Endodermal cell (in vitro differentiated cells): ENCODE results near the gene CDK1. TPM values are rescaled to one million over a fixed set of nuclear protein-coding genes. Genes with fewer than 3 reads are reported as not detected.

Experiments
- DNase-seq: peaks from one replicate; pipeline ENCODE4 v3.0.0-alpha.2; 2017
- H3K27ac ChIP-seq: 2 replicates; pipeline ENCODE4 v1.5.1; 2013; ENCODE audit warnings: mild to moderate bottlenecking, low read depth, low read length, moderate library complexity
- H3K27me3 ChIP-seq: 2 replicates; pipeline ENCODE4 v1.6.1; 2013; ENCODE audit warnings: mild to moderate bottlenecking, low read length, moderate library complexity; ENCODE audit not compliant: insufficient read depth, control insufficient read depth, poor library complexity, severe bottlenecking
- H3K36me3 ChIP-seq: 2 replicates; pipeline ENCODE4 v1.7.0; 2013; ENCODE audit warnings: mild to moderate bottlenecking, low read length, moderate library complexity; ENCODE audit not compliant: control insufficient read depth, insufficient read depth
- H3K4me1 ChIP-seq: one replicate; pipeline ENCODE4 v1.7.0; 2013; ENCODE audit warnings: low read length; ENCODE audit not compliant: control insufficient read depth, insufficient read depth
- H3K4me3 ChIP-seq: 2 replicates; pipeline ENCODE4 v1.5.1; 2013; ENCODE audit warnings: mild to moderate bottlenecking, low read length, moderate library complexity
- H3K9ac ChIP-seq: 2 replicates; pipeline ENCODE4 v1.6.1; 2013; ENCODE audit warnings: mild to moderate bottlenecking, low read length, moderate library complexity; ENCODE audit not compliant: poor library complexity, severe bottlenecking; ENCODE audit errors: extremely low read depth
- H3K9me3 ChIP-seq: 2 replicates; pipeline ENCODE4 v1.6.1; 2013; ENCODE audit warnings: mild to moderate bottlenecking, low read length, moderate library complexity; ENCODE audit not compliant: control insufficient read depth
- H3K27ac Mint-ChIP-seq: 2 replicates; pipeline ENCODE4 v1.8.0; 2020; ENCODE audit warnings: mixed read lengths
- H3K27me3 Mint-ChIP-seq: 2 replicates; pipeline ENCODE4 v1.8.0; 2021; ENCODE audit warnings: mild to moderate bottlenecking, mixed read lengths; ENCODE audit not compliant: insufficient read depth
- H3K36me3 Mint-ChIP-seq: 2 replicates; pipeline ENCODE4 v1.8.0; 2020; ENCODE audit warnings: low read depth, mixed read lengths
- H3K4me1 Mint-ChIP-seq: 2 replicates; pipeline ENCODE4 v1.8.0; 2020; ENCODE audit warnings: mixed read lengths
- H3K4me3 Mint-ChIP-seq: 2 replicates; pipeline ENCODE4 v1.8.0; 2020; ENCODE audit warnings: mild to moderate bottlenecking, moderate library complexity, mixed read lengths
- H3K9me3 Mint-ChIP-seq: 2 replicates; pipeline ENCODE4 v1.8.0; 2020; ENCODE audit warnings: mild to moderate bottlenecking, mixed read lengths
- CTCF ChIP-seq: fragments of 200-600 bp; sonication (generic); conservative IDR thresholded peaks from 2 replicates; pipeline ENCODE4 v1.5.0; 2021; ENCODE audit warnings: antibody characterized with exemption, mild to moderate bottlenecking
- WGBS, 2 experiments: methylation state at CpG; one replicate each; pipeline versions ENCODE4 v1.1.5 to v1.1.7; 2013; ENCODE audit warnings: missing lambda C conversion rate in 2 of 2, mixed read lengths in 1 of 2; ENCODE audit not compliant: insufficient coverage in 1 of 2, insufficient read length in 1 of 2; 5-methylcytosine and 5-hydroxymethylcytosine counted together
- total RNA-seq, 2 donors: library from RNA; stranded (reverse); fragmentation: NEBNext Ultra II Directional in 1 of 2; extraction: Animal tissue kit (Norgen Biotek cat#: 25700) in 1 of 2; gene quantifications; 2 replicates in 1 of 2; 3 replicates in 1 of 2; pipeline ENCODE4 v1.2.1, GENCODE V29; 2021

Gene CDK1
- total RNA-seq, 2 donors from 2014 or later = 78.3 to 145 TPM

- Histone ChIP-seq H3K4me3 (no peak overlapping the region), H3K9ac (no peak overlapping the region), H3K36me3 (peaks cover 82% of the 10 kb centered on the region), H3K27ac (no peak overlapping the region), H3K9me3 (no peaks in the 10 kb centered on the region), H3K27me3 (no peaks in the 10 kb centered on the region), H3K4me1 (no peaks in the 10 kb centered on the region)
- Mint-ChIP-seq H3K9me3 (no peaks in the 10 kb centered on the region), H3K4me3 (no peak overlapping the region), H3K4me1 (peaks cover 4% of the 10 kb centered on the region), H3K27ac (peak overlapping the region; percentile 12), H3K27me3 (no peaks in the 10 kb centered on the region), H3K36me3 (peaks cover 51% of the 10 kb centered on the region)
- no peak for DNase-seq
- 89 to 99% methylated on average over 1 to 4 of the region's 4 CpGs for WGBS, 2 experiments
- TF ChIP-seq CTCF = no peak
Measured at GRCh38 chr10:60794953-60795352, 16.7 kb downstream of the CDK1 start.

GRCh38 chr10:60795465-60796202, 17.4 kb downstream of the CDK1 start:
- no peaks in the 10 kb centered on the region for H3K27me3 Mint-ChIP-seq
- no peaks in the 10 kb centered on the region for H3K9me3 Mint-ChIP-seq
- Histone ChIP-seq H3K27ac (no peak overlapping the region), H3K9ac (no peak overlapping the region), H3K27me3 (no peaks in the 10 kb centered on the region), H3K9me3 (no peaks in the 10 kb centered on the region), H3K4me1 (no peaks in the 10 kb centered on the region), H3K4me3 (no peak overlapping the region), H3K36me3 (peaks cover 75% of the 10 kb centered on the region)
- H3K27ac Mint-ChIP-seq = no peak overlapping the region
- H3K4me1 Mint-ChIP-seq = peaks cover 2% of the 10 kb centered on the region
- TF ChIP-seq CTCF = no peak
- WGBS, 2 experiments = 98 to 100% methylated on average over 2 to 3 of the region's 3 CpGs
- H3K36me3 Mint-ChIP-seq = peaks cover 46% of the 10 kb centered on the region
- H3K4me3 Mint-ChIP-seq = no peak overlapping the region
- DNase-seq = no peak

- WGBS, 2 experiments = 86 to 100% methylated on average over 1 of the region's 1 CpG
- H3K9ac ChIP-seq = no peak overlapping the region
- H3K4me1 ChIP-seq = no peaks in the 10 kb centered on the region
- Mint-ChIP-seq H3K27me3 (no peaks in the 10 kb centered on the region), H3K36me3 (peaks cover 39% of the 10 kb centered on the region), H3K4me1 (peaks cover 2% of the 10 kb centered on the region), H3K4me3 (no peak overlapping the region), H3K27ac (no peak overlapping the region), H3K9me3 (no peaks in the 10 kb centered on the region)
- no peak for TF ChIP-seq CTCF
- no peaks in the 10 kb centered on the region for H3K9me3 ChIP-seq
- no peak overlapping the region for H3K4me3 ChIP-seq
- H3K27me3 ChIP-seq = no peaks in the 10 kb centered on the region
- H3K27ac ChIP-seq = no peak overlapping the region
- DNase-seq = no peak
- peaks cover 66% of the 10 kb centered on the region for H3K36me3 ChIP-seq
Measured at GRCh38 chr10:60796481-60796880, 18.2 kb downstream of the CDK1 start.
